ENCODE measurements around the gene DDX24.

DNA sequence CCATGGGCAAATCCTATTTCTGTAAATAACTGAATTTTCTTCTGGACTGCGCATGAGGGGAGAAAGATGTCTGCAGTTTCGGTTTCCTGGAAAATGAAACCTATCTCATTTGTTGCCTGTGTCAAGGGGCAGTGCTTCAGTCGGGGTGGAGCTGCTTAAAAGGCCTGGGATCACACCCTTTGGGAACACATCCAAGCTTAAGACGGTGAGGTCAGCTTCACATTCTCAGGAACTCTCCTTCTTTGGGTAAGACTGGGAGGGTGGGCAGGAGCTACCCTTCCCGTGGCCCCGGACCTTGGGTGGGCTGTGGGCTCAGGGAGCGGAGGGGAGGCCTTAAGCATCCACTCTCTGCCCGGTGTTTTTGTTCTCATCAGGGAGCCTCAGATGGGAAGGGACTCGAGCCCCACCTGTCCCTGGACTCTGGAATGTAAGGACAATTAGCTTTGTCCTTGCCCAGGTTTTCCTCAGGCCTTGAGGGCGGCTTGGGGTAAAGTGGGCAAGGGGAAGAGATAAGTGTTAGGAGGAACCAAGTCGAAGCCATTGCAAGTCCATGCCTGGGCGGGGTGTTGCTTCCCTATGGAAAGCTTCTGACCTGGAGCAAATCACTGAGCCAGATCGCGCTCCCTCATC lies 29.7 kb upstream of the DDX24 start, which contains the start of gene IFI27:
- TF ChIP-seq, protein P1, sequence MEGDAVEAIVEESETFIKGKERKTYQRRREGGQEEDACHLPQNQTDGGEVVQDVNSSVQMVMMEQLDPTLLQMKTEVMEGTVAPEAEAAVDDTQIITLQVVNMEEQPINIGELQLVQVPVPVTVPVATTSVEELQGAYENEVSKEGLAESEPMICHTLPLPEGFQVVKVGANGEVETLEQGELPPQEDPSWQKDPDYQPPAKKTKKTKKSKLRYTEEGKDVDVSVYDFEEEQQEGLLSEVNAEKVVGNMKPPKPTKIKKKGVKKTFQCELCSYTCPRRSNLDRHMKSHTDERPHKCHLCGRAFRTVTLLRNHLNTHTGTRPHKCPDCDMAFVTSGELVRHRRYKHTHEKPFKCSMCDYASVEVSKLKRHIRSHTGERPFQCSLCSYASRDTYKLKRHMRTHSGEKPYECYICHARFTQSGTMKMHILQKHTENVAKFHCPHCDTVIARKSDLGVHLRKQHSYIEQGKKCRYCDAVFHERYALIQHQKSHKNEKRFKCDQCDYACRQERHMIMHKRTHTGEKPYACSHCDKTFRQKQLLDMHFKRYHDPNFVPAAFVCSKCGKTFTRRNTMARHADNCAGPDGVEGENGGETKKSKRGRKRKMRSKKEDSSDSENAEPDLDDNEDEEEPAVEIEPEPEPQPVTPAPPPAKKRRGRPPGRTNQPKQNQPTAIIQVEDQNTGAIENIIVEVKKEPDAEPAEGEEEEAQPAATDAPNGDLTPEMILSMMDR (conservative IDR thresholded peaks at IDR 0.05; ENCODE audit: low read length), result no peak
- TF ChIP-seq EZH2phosphoT487 (IDR thresholded peaks at IDR 0.05; ENCODE audit: borderline replicate concordance, low read depth, low read length), result no peak

Measured in OCI-LY7 (cell line).